GM12801 (cell line): ENCODE data around the gene WNK2.

Source experiments
- TF ChIP-seq, protein P1 (sequence below): IDR thresholded peaks from one replicate; pipeline ENCODE4 v1.5.1; 2011; ENCODE audit warnings: control low read depth; ENCODE audit not compliant: insufficient read length; ENCODE audit errors: extremely low read depth

WNK2 gene

GRCh38 chr9:93233033-93233432 is 49.1 kb downstream of the WNK2 start:
- TF ChIP-seq, protein P1, sequence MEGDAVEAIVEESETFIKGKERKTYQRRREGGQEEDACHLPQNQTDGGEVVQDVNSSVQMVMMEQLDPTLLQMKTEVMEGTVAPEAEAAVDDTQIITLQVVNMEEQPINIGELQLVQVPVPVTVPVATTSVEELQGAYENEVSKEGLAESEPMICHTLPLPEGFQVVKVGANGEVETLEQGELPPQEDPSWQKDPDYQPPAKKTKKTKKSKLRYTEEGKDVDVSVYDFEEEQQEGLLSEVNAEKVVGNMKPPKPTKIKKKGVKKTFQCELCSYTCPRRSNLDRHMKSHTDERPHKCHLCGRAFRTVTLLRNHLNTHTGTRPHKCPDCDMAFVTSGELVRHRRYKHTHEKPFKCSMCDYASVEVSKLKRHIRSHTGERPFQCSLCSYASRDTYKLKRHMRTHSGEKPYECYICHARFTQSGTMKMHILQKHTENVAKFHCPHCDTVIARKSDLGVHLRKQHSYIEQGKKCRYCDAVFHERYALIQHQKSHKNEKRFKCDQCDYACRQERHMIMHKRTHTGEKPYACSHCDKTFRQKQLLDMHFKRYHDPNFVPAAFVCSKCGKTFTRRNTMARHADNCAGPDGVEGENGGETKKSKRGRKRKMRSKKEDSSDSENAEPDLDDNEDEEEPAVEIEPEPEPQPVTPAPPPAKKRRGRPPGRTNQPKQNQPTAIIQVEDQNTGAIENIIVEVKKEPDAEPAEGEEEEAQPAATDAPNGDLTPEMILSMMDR, result no peak

- TF ChIP-seq, protein P1, result no peak
Measured at GRCh38 chr9:93234600-93234999, 50.7 kb downstream of the WNK2 start.

- TF ChIP-seq, protein P1, result no peak
Measured at GRCh38 chr9:93235300-93235960, 51.5 kb downstream of the WNK2 start.

GRCh38 chr9:93236541-93237206 is 52.7 kb downstream of the WNK2 start:
- TF ChIP-seq, protein P1, result no peak

GRCh38 chr9:93237540-93237939 is 53.6 kb downstream of the WNK2 start:
- TF ChIP-seq, protein P1, result no peak

DNA sequence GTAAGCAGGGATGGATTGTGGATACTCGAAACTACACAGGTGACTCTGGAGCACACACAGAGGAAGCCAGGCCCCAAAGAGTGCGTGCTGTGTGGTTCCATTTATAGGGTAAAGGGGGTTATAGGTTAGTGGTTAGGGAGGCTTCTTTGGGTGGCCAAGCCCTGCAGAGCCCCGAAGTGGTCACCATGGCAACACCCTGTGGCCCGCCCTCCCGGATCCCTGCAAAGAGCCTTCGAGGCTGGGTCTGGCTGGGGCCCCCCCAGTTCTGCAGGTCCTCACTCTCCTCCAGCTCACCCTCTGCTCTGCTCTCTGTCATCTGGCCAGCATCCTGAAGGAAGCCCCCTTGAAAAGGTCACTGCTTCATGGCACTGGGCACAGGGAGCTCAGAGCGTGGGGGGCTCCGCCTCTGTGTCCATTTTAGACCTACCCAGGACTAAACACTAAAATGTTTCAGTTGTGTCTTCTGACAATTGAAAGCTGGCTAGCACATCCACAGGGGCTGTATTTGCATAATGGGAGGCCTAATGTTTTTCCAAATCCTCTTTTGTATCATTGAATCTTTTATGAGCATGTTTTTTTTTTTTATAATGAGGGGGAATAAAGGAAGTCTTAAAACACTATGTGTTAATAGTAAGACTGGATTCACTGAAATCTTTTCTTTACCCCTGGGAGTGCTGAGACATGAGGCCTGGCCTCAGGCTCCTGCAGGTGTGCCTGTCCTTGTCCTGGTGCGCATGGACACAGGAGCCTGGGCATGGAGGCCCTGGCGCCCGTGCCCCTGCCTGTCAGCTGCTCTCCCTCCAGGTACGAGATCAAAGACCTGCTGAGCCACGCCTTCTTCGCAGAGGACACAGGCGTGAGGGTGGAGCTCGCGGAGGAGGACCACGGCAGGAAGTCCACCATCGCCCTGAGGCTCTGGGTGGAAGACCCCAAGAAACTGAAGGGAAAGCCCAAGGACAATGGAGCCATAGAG is 55.3 kb downstream of the WNK2 start:
- TF ChIP-seq, protein P1, result no peak

DNA sequence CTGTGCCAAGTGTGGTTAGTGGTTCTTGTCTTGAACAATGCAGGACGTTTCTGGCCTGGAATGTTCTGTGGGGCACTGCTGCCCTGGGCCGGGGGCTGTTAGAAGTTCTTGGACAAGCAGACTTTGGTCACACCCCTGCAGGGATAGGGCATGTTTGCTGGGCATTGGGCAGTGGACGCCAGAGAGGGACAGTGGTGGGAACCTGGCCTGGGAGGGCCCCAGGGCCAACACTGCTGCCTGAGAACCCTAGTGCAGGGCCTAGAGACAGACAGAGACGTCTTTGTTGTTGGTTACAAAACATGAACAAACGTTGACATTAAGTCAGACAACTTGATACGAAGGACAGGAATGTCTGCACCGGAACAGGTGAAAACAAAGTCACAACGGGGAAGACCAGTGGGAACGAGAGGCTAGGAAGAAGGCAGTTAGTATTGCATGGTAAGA is 57.0 kb downstream of the WNK2 start:
- TF ChIP-seq, protein P1, result no peak
